Transverse colon (tissue), 4 donors: Measurements from ENCODE around the gene SPAG8.

Experiments
- POLR2A ChIP-seq: fragments of 450-650 bp; IDR thresholded peaks from one replicate; pipeline ENCODE4 v1.6.1; 2016; ENCODE audit warnings: antibody characterized with exemption, mild to moderate bottlenecking, moderate library complexity
- POLR2AphosphoS5 ChIP-seq, 3 donors: sonication (generic); formaldehyde crosslinking; IDR thresholded peaks; one replicate each; pipeline ENCODE4 v1.6.1; 2016; ENCODE audit warnings: antibody characterized with exemption in 3 of 3
- TF ChIP-seq, protein P1 (sequence below), 5 experiments: fragments of 200-600 bp in 3 of 5; fragments of 450-650 bp in 2 of 5; sonication (generic) in 3 of 5; IDR thresholded peaks; 1 replicate in 2 of 5; 2 replicates in 3 of 5; pipeline ENCODE4 v1.5.1; 2016 to 2017; ENCODE audit warnings: antibody characterized with exemption in 5 of 5, inconsistent platforms in 3 of 5, mild to moderate bottlenecking in 2 of 5, moderate library complexity in 1 of 5

DNA sequence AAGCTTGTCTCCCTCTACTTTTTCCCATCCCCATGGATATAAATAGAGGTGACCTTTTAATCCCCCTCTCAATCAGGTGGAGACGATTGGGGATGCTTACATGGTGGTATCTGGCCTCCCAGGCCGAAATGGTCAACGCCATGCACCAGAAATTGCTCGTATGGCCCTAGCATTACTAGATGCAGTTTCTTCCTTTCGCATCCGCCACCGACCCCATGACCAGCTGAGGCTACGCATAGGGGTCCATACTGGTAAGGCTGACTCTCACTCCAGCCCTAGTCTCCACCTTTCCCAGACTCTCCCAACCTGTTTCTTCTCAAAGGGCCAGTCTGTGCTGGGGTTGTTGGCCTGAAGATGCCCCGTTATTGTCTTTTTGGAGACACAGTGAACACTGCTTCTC, 3.6 kb downstream of the SPAG8 start:
- TF ChIP-seq, protein P1, sequence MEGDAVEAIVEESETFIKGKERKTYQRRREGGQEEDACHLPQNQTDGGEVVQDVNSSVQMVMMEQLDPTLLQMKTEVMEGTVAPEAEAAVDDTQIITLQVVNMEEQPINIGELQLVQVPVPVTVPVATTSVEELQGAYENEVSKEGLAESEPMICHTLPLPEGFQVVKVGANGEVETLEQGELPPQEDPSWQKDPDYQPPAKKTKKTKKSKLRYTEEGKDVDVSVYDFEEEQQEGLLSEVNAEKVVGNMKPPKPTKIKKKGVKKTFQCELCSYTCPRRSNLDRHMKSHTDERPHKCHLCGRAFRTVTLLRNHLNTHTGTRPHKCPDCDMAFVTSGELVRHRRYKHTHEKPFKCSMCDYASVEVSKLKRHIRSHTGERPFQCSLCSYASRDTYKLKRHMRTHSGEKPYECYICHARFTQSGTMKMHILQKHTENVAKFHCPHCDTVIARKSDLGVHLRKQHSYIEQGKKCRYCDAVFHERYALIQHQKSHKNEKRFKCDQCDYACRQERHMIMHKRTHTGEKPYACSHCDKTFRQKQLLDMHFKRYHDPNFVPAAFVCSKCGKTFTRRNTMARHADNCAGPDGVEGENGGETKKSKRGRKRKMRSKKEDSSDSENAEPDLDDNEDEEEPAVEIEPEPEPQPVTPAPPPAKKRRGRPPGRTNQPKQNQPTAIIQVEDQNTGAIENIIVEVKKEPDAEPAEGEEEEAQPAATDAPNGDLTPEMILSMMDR (IDR thresholded peaks at IDR 0.05): no peak
- no peak for TF ChIP-seq POLR2AphosphoS5 (IDR thresholded peaks at IDR 0.05)
- TF ChIP-seq POLR2A: no peak
